Gastrocnemius medialis (tissue), 4 donors: ENCODE measurements around the gene PLAAT4. TPM values are rescaled to one million over a fixed set of nuclear protein-coding genes. Genes with fewer than 3 reads are reported as not detected.
A peak's percentile ranks its signal among the peaks of the same experiment; 100 is the strongest.
"Not testable (repeated sequence)": the region's sequence is repeated elsewhere in the genome, so short reads cannot be mapped to it uniquely, and the experiment has no call there.

Source experiments
- ATAC-seq, 2 donors: fragments of 150-250 bp; one replicate each; pipeline ENCODE4 v1.9.1; 2016
- DNase-seq, 2 donors: peaks; one replicate each; pipeline ENCODE4 v3.0.0-alpha.2; 2019
- H3K27ac ChIP-seq, 4 donors: fragments of 200-600 bp; sonication (generic); 1 replicate in 1 of 4; 2 replicates in 3 of 4; pipeline ENCODE4 v1.5.1; 2016 to 2018; ENCODE audit warnings: mild to moderate bottlenecking in 2 of 4, moderate library complexity in 1 of 4
- H3K27me3 ChIP-seq, 3 donors: fragments of 200-600 bp; sonication (generic) in 2 of 3; 1 replicate in 1 of 3; 2 replicates in 2 of 3; pipeline versions ENCODE4 v1.5.1 to v1.6.0; 2016 to 2019; ENCODE audit warnings: mild to moderate bottlenecking in 1 of 3, moderate library complexity in 1 of 3
- H3K36me3 ChIP-seq, 2 donors: fragments of 200-600 bp; sonication (generic) in 1 of 2; one replicate each; pipeline ENCODE4 v1.5.1; 2017 to 2018
- H3K4me1 ChIP-seq, 2 donors: fragments of 200-600 bp; sonication (generic) in 1 of 2; one replicate each; pipeline ENCODE4 v1.5.1; 2016 to 2017; ENCODE audit warnings: mild to moderate bottlenecking in 2 of 2
- H3K4me3 ChIP-seq, 4 donors: fragments of 200-600 bp; sonication (generic) in 3 of 4; 1 replicate in 1 of 4; 2 replicates in 3 of 4; pipeline ENCODE4 v1.5.1; 2016 to 2019; ENCODE audit warnings: mild to moderate bottlenecking in 2 of 4
- H3K9me3 ChIP-seq, 3 donors: fragments of 200-600 bp; sonication (generic) in 2 of 3; 1 replicate in 1 of 3; 2 replicates in 2 of 3; pipeline ENCODE4 v1.5.1; 2016 to 2019
- CTCF ChIP-seq, 5 experiments: fragments of 450-650 bp in 3 of 5; fragments of 200-600 bp in 2 of 5; sonication (generic) in 2 of 5; IDR thresholded peaks in 4 of 5; conservative IDR thresholded peaks in 1 of 5; 1 replicate in 4 of 5; 2 replicates in 1 of 5; pipeline ENCODE4 v1.5.1; 2016 to 2019; ENCODE audit warnings: antibody characterized with exemption in 5 of 5, mild to moderate bottlenecking in 3 of 5, moderate library complexity in 3 of 5
- POLR2A ChIP-seq, 2 donors: fragments of 450-650 bp; IDR thresholded peaks; one replicate each; pipeline ENCODE4 v1.6.1; 2017; ENCODE audit warnings: antibody characterized with exemption in 2 of 2, mild to moderate bottlenecking in 2 of 2, moderate library complexity in 2 of 2
- in situ Hi-C, 4 donors: fragments of 200-750 bp; cut with MboI; loops; one replicate each; pipeline versions ENCODE4 v1.15.0 to v1.8.0; 2017; ENCODE audit warnings: low sequenced_read_pairs in 4 of 4
- intact Hi-C: fragments of 100-400 bp; cut with DNase I; formaldehyde crosslinking; loops from one replicate; pipeline ENCODE4 v1.15.1; 2023; ENCODE audit warnings: low total_unique reads
- total RNA-seq, 4 donors: library from RNA; depleted of rRNA; stranded (reverse); fragments of >200 nt; gene quantifications; one replicate each; pipeline versions ENCODE4 v1.1.0 to v1.2.3, GENCODE V29; 2016

The PLAAT4 gene
- total RNA-seq, 4 donors from 2014 or later = 3.1 to 13.2 (median 5.8) TPM

GRCh38 chr11:63534076-63534475 is 2.5 kb upstream of the PLAAT4 start:
- Histone ChIP-seq H3K4me3 (no peak overlapping the region), H3K36me3 (no peaks in the 10 kb centered on the region), H3K27ac (no peak overlapping the region), H3K4me1 (peaks cover 21 to 26% of the 10 kb centered on the region in 2 donors), H3K27me3 (no peaks in the 10 kb centered on the region), H3K9me3 (no peaks in the 10 kb centered on the region)
- ATAC-seq (no peak), DNase-seq (no peak)
- TF ChIP-seq POLR2A (IDR thresholded peaks at IDR 0.05) (no peak), CTCF (IDR thresholded peaks at IDR 0.05 in 4 of 5, conservative IDR thresholded peaks at IDR 0.05 in 1 of 5) (no peak)
- in situ Hi-C loops (no loop called here), intact Hi-C loops (no loop called here)

GRCh38 chr11:63534895-63535461 is 1.6 kb upstream of the PLAAT4 start:
- H3K36me3 ChIP-seq = no peaks in the 10 kb centered on the region

GRCh38 chr11:63535734-63536133 is 874 bp upstream of the PLAAT4 start:
- Histone ChIP-seq H3K27ac (no peak overlapping the region), H3K36me3 (no peaks in the 10 kb centered on the region), H3K27me3 (no peaks in the 10 kb centered on the region), H3K4me1 (peaks cover 21 to 26% of the 10 kb centered on the region in 2 donors), H3K4me3 (no peak overlapping the region), H3K9me3 (no peaks in the 10 kb centered on the region)
- intact Hi-C loops (loop anchor here (2.0 kb wide), 1 partner anchor 77 kb away; no protein-coding TSS in a partner anchor), in situ Hi-C loops (no loop called here)
- DNase-seq = no peak
- no peak for ATAC-seq
- TF ChIP-seq CTCF (IDR thresholded peaks at IDR 0.05 in 4 of 5, conservative IDR thresholded peaks at IDR 0.05 in 1 of 5) (no peak), POLR2A (IDR thresholded peaks at IDR 0.05) (no peak)

More at GRCh38 chr11:63534895-63535461, 1.6 kb upstream of the PLAAT4 start:
- Histone ChIP-seq H3K9me3 (no peaks in the 10 kb centered on the region), H3K27ac (no peak overlapping the region), H3K27me3 (no peaks in the 10 kb centered on the region), H3K4me1 (peaks cover 21 to 26% of the 10 kb centered on the region in 2 donors), H3K4me3 (no peak overlapping the region)
- DNase-seq = no peak
- in situ Hi-C loops = no loop called here
- no peak for ATAC-seq
- intact Hi-C loops = no loop called here
- TF ChIP-seq POLR2A (IDR thresholded peaks at IDR 0.05) (no peak), CTCF (IDR thresholded peaks at IDR 0.05 in 4 of 5, conservative IDR thresholded peaks at IDR 0.05 in 1 of 5) (no peak)

- Histone ChIP-seq H3K9me3 (no peaks in the 10 kb centered on the region), H3K4me1 (peaks cover 21 to 26% of the 10 kb centered on the region in 2 donors), H3K4me3 (peak overlapping the region; percentile 42 to 83 (median 52)), H3K36me3 (no peaks in the 10 kb centered on the region), H3K27me3 (no peaks in the 10 kb centered on the region), H3K27ac (peak overlapping the region; percentile 75 to 84 (median 81))
- intact Hi-C loops (loop anchor here (2.0 kb wide), 1 partner anchor 75 kb away; no protein-coding TSS in a partner anchor), in situ Hi-C loops (no loop called here)
- TF ChIP-seq POLR2A (IDR thresholded peaks at IDR 0.05) (peak in 1 of 2 donors; percentile 16), CTCF (IDR thresholded peaks at IDR 0.05 in 4 of 5, conservative IDR thresholded peaks at IDR 0.05 in 1 of 5) (no peak)
- peak; percentile 87 to 93 for ATAC-seq
- peak; percentile 62 to 63 for DNase-seq
These were observed 889 bp downstream of the PLAAT4 start for GRCh38 chr11:63537293-63538101.

GRCh38 chr11:63542506-63542905 is 5.9 kb downstream of the PLAAT4 start:
- H3K27me3 ChIP-seq, intact Hi-C loops, H3K4me3 ChIP-seq, DNase-seq, H3K9me3 ChIP-seq, H3K27ac ChIP-seq, in situ Hi-C loops, ATAC-seq, H3K36me3 ChIP-seq: not testable (repeated sequence)
- peaks cover 6 to 13% of the 10 kb centered on the region in 2 donors for H3K4me1 ChIP-seq
